Measurements from ENCODE around the gene NRIP2. TPM values are rescaled to one million over a fixed set of nuclear protein-coding genes. Genes with fewer than 3 reads are reported as not detected.

Gene NRIP2
- polyA plus RNA-seq, 1 donor from 2014 or later, result not detected

DNA sequence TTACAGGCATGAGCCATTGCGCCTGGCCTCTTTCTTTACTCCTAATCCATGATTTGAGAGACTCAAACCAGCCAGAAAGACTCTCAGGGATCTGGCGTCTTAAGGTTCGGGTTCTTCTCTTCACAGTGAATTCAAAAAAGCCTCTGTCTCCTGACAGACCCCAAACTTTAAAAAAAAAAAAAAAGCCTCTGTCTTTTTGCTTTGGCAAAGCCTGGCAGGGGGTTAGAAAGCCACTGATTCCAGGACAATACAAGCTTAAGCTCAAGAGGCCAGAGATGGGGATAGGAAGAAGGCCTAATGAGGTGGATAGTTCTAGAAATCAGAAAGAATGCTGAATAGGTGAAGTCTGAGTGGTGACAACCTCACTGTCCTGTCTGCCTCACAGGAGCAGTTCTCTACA, 8.8 kb downstream of the NRIP2 start:
- no peaks in the 10 kb centered on the region for H3K9me3 ChIP-seq (ENCODE audit: low read length)
- no peak overlapping the region for H3K4me3 ChIP-seq (ENCODE audit: low read length)
- no peak overlapping the region for H3K9ac ChIP-seq (ENCODE audit: low read length)
- H3K79me2 ChIP-seq (replicated peaks; ENCODE audit: insufficient read depth, low read length), result no peaks in the 10 kb centered on the region
- TF ChIP-seq RAD21 (conservative IDR thresholded peaks at IDR 0.05) (no peak), EP300 (conservative IDR thresholded peaks at IDR 0.05; ENCODE audit: poor library complexity, severe bottlenecking) (no peak), SMC3 (conservative IDR thresholded peaks at IDR 0.05; ENCODE audit: poor library complexity) (no peak)
- TF ChIP-seq, protein P1, sequence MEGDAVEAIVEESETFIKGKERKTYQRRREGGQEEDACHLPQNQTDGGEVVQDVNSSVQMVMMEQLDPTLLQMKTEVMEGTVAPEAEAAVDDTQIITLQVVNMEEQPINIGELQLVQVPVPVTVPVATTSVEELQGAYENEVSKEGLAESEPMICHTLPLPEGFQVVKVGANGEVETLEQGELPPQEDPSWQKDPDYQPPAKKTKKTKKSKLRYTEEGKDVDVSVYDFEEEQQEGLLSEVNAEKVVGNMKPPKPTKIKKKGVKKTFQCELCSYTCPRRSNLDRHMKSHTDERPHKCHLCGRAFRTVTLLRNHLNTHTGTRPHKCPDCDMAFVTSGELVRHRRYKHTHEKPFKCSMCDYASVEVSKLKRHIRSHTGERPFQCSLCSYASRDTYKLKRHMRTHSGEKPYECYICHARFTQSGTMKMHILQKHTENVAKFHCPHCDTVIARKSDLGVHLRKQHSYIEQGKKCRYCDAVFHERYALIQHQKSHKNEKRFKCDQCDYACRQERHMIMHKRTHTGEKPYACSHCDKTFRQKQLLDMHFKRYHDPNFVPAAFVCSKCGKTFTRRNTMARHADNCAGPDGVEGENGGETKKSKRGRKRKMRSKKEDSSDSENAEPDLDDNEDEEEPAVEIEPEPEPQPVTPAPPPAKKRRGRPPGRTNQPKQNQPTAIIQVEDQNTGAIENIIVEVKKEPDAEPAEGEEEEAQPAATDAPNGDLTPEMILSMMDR (IDR thresholded peaks at IDR 0.05; ENCODE audit: poor library complexity, severe bottlenecking), result no peak
- TF ChIP-seq, protein P2, sequence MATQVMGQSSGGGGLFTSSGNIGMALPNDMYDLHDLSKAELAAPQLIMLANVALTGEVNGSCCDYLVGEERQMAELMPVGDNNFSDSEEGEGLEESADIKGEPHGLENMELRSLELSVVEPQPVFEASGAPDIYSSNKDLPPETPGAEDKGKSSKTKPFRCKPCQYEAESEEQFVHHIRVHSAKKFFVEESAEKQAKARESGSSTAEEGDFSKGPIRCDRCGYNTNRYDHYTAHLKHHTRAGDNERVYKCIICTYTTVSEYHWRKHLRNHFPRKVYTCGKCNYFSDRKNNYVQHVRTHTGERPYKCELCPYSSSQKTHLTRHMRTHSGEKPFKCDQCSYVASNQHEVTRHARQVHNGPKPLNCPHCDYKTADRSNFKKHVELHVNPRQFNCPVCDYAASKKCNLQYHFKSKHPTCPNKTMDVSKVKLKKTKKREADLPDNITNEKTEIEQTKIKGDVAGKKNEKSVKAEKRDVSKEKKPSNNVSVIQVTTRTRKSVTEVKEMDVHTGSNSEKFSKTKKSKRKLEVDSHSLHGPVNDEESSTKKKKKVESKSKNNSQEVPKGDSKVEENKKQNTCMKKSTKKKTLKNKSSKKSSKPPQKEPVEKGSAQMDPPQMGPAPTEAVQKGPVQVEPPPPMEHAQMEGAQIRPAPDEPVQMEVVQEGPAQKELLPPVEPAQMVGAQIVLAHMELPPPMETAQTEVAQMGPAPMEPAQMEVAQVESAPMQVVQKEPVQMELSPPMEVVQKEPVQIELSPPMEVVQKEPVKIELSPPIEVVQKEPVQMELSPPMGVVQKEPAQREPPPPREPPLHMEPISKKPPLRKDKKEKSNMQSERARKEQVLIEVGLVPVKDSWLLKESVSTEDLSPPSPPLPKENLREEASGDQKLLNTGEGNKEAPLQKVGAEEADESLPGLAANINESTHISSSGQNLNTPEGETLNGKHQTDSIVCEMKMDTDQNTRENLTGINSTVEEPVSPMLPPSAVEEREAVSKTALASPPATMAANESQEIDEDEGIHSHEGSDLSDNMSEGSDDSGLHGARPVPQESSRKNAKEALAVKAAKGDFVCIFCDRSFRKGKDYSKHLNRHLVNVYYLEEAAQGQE (IDR thresholded peaks at IDR 0.05; ENCODE audit: borderline replicate concordance), result no peak
- H3K36me3 ChIP-seq (ENCODE audit: insufficient read depth, low read length), result no peaks in the 10 kb centered on the region
- H3K9me2 ChIP-seq (ENCODE audit: insufficient read depth, low read length), result no peaks in the 10 kb centered on the region
- no peaks in the 10 kb centered on the region for H3K27me3 ChIP-seq (ENCODE audit: insufficient read depth, low read depth, low read length)
- H4K20me1 ChIP-seq (ENCODE audit: insufficient read depth), result no peaks in the 10 kb centered on the region
- no peak overlapping the region for H3K4me2 ChIP-seq (ENCODE audit: low read length)
- no peaks in the 10 kb centered on the region for H3F3A ChIP-seq (ENCODE audit: insufficient read depth, low read length, poor library complexity, severe bottlenecking)
- no peak overlapping the region for H2AFZ ChIP-seq (ENCODE audit: low read depth, low read length)
- no peak overlapping the region for H3K27ac ChIP-seq (ENCODE audit: low read length)

DNA sequence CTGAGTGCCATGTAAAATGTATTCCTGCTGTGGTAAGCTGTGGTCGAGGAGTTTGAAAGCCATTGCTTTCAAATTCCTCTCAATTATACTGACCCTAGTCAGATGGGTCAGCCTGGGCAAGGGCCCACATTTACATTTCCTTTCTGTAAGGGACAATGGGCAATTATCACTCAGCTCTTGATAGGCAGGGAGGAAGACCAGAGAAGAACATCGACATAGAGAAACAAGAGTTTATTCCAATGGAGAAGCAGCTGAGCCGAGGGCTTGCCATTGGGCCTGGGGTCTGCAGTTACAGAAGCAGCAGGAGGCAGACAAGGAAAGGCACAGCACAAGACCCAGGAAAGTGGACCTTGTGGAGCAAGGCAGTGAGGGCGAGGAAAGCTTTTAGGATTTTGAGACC, 9.7 kb downstream of the NRIP2 start:
- no peaks in the 10 kb centered on the region for H3K79me2 ChIP-seq (replicated peaks; ENCODE audit: insufficient read depth, low read length)
- H2AFZ ChIP-seq (ENCODE audit: low read depth, low read length), result no peak overlapping the region
- no peaks in the 10 kb centered on the region for H3K9me3 ChIP-seq (ENCODE audit: low read length)
- no peak overlapping the region for H3K27ac ChIP-seq (ENCODE audit: low read length)
- H3K9ac ChIP-seq (ENCODE audit: low read length), result no peak overlapping the region
- TF ChIP-seq SMC3 (conservative IDR thresholded peaks at IDR 0.05; ENCODE audit: poor library complexity), result no peak
- no peak for TF ChIP-seq RAD21 (conservative IDR thresholded peaks at IDR 0.05)
- TF ChIP-seq MXI1 (conservative IDR thresholded peaks at IDR 0.05; ENCODE audit: poor library complexity, severe bottlenecking), result no peak
- no peak for TF ChIP-seq EZH2 (IDR thresholded peaks at IDR 0.05; ENCODE audit: borderline replicate concordance, insufficient read depth, low read length, poor library complexity, severe bottlenecking)
- TF ChIP-seq TAF1 (IDR thresholded peaks at IDR 0.05; ENCODE audit: low read depth), result no peak
- TF ChIP-seq, protein P2 (IDR thresholded peaks at IDR 0.05; ENCODE audit: borderline replicate concordance), result no peak
- no peak for TF ChIP-seq POLR2AphosphoS5 (IDR thresholded peaks at IDR 0.05)
- no peak for TF ChIP-seq EP300 (conservative IDR thresholded peaks at IDR 0.05; ENCODE audit: poor library complexity, severe bottlenecking)
- TF ChIP-seq, protein P1 (IDR thresholded peaks at IDR 0.05; ENCODE audit: poor library complexity, severe bottlenecking), result no peak
- no peaks in the 10 kb centered on the region for H4K20me1 ChIP-seq (ENCODE audit: insufficient read depth)
- H3K9me2 ChIP-seq (ENCODE audit: insufficient read depth, low read length), result no peaks in the 10 kb centered on the region
- H3K36me3 ChIP-seq (ENCODE audit: insufficient read depth, low read length), result no peaks in the 10 kb centered on the region
- no peak overlapping the region for H3K4me3 ChIP-seq (ENCODE audit: low read length)
- H3K4me2 ChIP-seq (ENCODE audit: low read length), result no peak overlapping the region
- H3K27me3 ChIP-seq (ENCODE audit: insufficient read depth, low read depth, low read length), result no peaks in the 10 kb centered on the region
- no peaks in the 10 kb centered on the region for H3F3A ChIP-seq (ENCODE audit: insufficient read depth, low read length, poor library complexity, severe bottlenecking)
